Measurements from ENCODE around the gene EVC2. TPM values are rescaled to one million over a fixed set of nuclear protein-coding genes. Genes with fewer than 3 reads are reported as not detected.

The EVC2 gene
- total and polyA plus RNA-seq, 8 donors = 4.1 to 11.0 (median 9.4) TPM

GRCh38 chr4:5713861-5714260, 5.5 kb upstream of the EVC2 start:
- no peak for ATAC-seq
- H3K4me1 ChIP-seq = peaks cover 0 to 10% of the 10 kb centered on the region in 2 donors
- H3K4me3 ChIP-seq = no peak overlapping the region
- H3K27me3 ChIP-seq = peaks cover 0 to 48% of the 10 kb centered on the region in 2 donors
- peak in 1 of 4 donors; percentile 27 for DNase-seq
- peaks cover 0 to 11% of the 10 kb centered on the region in 2 donors for H3K9me3 ChIP-seq
- TF ChIP-seq, protein P1, sequence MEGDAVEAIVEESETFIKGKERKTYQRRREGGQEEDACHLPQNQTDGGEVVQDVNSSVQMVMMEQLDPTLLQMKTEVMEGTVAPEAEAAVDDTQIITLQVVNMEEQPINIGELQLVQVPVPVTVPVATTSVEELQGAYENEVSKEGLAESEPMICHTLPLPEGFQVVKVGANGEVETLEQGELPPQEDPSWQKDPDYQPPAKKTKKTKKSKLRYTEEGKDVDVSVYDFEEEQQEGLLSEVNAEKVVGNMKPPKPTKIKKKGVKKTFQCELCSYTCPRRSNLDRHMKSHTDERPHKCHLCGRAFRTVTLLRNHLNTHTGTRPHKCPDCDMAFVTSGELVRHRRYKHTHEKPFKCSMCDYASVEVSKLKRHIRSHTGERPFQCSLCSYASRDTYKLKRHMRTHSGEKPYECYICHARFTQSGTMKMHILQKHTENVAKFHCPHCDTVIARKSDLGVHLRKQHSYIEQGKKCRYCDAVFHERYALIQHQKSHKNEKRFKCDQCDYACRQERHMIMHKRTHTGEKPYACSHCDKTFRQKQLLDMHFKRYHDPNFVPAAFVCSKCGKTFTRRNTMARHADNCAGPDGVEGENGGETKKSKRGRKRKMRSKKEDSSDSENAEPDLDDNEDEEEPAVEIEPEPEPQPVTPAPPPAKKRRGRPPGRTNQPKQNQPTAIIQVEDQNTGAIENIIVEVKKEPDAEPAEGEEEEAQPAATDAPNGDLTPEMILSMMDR (IDR thresholded peaks at IDR 0.05) = no peak
- no peak overlapping the region for H3K27ac ChIP-seq
- intact Hi-C loops (cut with DNase I) = no loop called here
- H3K36me3 ChIP-seq = no peaks in the 10 kb centered on the region

DNA sequence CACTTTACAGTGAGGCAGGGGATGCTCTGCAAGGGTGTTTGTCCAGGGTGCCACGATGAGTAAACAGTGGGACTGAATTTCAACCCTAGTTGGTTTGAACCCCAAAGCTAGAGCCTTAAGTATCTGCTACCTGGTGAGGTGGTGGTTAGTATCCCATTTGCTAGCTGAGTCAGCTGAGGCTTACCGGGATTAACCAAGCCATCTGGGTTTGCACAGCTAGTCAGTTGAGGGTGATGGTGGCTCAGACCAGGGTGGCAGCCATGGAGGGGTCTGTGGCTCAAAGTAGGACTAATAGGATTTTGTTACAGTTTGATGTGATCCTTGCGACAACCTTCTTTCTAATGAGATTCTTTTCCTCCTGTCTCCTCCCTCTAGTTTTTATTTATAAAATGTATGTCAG, 4.6 kb upstream of the EVC2 start:
- Histone ChIP-seq H3K4me3 (no peak overlapping the region), H3K36me3 (no peaks in the 10 kb centered on the region), H3K4me1 (peaks cover under 1 to 17% of the 10 kb centered on the region in 2 donors), H3K9me3 (peaks cover 0 to 11% of the 10 kb centered on the region in 2 donors), H3K27me3 (peaks cover 0 to 57% of the 10 kb centered on the region in 2 donors), H3K27ac (no peak overlapping the region)
- intact Hi-C loops (cut with DNase I) = no loop called here
- TF ChIP-seq, protein P1 (IDR thresholded peaks at IDR 0.05) = no peak
- ATAC-seq (no peak), DNase-seq (no peak)

DNA sequence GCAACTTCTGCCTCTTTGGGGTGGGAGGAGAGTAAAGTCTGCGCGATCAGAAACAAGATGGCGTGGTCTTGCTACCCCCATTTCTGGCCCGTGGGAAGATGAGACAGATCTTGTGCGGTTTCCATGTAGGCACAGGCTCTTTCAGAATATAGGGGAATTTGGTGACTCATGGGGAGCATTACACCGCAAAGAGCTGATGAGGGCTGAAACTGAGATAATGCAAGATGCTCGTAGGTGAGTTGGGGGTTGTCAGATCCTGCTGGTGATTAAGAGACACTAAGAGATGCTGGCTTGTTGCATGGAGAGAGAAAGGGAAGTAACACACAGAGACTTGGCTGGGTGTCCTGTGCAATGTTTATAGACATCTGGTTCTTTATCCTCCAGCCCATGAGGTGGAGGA, 4.2 kb upstream of the EVC2 start:
- H3K4me3 ChIP-seq = peak overlapping the region in 1 of 2 donors; percentile 45

DNA sequence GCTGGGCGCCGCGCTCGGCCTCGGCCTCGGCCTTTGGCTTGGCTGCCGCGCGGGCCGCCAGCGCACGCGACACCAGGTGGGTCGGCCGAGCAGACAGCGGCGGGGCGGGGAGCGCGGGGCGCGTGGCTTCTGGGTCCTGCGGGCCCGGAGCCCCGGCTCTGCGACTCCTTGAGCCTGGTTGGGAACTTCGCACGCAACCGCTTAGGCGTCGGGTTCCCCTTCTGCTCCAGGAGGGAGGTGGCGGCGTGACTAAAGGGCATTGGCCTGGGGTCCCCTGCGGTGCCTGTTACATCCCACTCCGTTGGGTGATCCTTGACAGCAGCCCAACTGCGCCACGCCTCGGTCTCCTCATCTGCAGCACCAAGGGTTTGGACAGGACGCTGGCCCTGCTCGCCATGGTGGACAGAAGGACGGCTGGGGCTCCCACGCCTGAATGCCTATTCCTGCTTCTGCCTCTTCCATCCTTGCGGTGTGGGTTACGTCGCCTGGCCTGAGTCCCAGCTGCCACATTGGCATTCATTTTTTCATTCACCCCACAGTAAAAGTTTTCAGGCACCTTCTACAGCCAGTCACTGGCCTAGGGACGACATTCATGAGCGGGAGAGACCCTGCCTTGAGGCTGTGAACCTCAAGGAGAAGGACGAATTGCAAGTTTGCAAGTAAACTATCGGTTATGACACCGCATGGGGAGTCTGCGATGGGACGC, 3.3 kb upstream of the EVC2 start:
- TF ChIP-seq, protein P1 (IDR thresholded peaks at IDR 0.05) = no peak
- no peaks in the 10 kb centered on the region for H3K36me3 ChIP-seq
- intact Hi-C loops (cut with DNase I) = no loop called here
- H3K9me3 ChIP-seq = peaks cover 0 to 11% of the 10 kb centered on the region in 2 donors
- H3K4me3 ChIP-seq = peak overlapping the region; percentile 44 to 45
- DNase-seq (peak in 2 of 4 donors; percentile 23 to 30), ATAC-seq (peak; percentile 4)
- H3K27me3 ChIP-seq = peaks cover 0 to 70% of the 10 kb centered on the region in 2 donors
- peak overlapping the region in 1 of 2 donors; percentile 33 for H3K27ac ChIP-seq
- H3K4me1 ChIP-seq = peaks cover 9 to 27% of the 10 kb centered on the region in 2 donors

More for the DNA sequence above, 4.2 kb upstream of the EVC2 start:
- TF ChIP-seq, protein P1 (IDR thresholded peaks at IDR 0.05) = no peak
- DNase-seq = no peak
- H3K27me3 ChIP-seq = peaks cover 0 to 62% of the 10 kb centered on the region in 2 donors
- intact Hi-C loops (cut with DNase I) = no loop called here
- H3K4me1 ChIP-seq = peaks cover 5 to 21% of the 10 kb centered on the region in 2 donors
- H3K9me3 ChIP-seq = peaks cover 0 to 11% of the 10 kb centered on the region in 2 donors
- no peak for ATAC-seq
- H3K27ac ChIP-seq = no peak overlapping the region
- H3K36me3 ChIP-seq = no peaks in the 10 kb centered on the region

GRCh38 chr4:5710961-5711478, 2.7 kb upstream of the EVC2 start, which contains the start of gene EVC:
Gene EVC, plus strand, starts transcription at chr4:5711201. Its CDS starts 180 bp downstream, at chr4:5711381.
- peaks cover 0 to 72% of the 10 kb centered on the region in 2 donors for H3K27me3 ChIP-seq
- H3K27ac ChIP-seq = peak within 1 kb of the TSS; percentile 57 to 75
- ATAC-seq (peak; percentile 90), DNase-seq (peak; percentile 74 to 91 (median 86))
- peak within 1 kb of the TSS; percentile 44 to 45 for H3K4me3 ChIP-seq
- TF ChIP-seq, protein P1 (IDR thresholded peaks at IDR 0.05) = no peak
- peaks cover 9 to 27% of the 10 kb centered on the region in 2 donors for H3K4me1 ChIP-seq
- H3K36me3 ChIP-seq = no peaks in the 10 kb centered on the region
- H3K9me3 ChIP-seq = peaks cover 0 to 11% of the 10 kb centered on the region in 2 donors
- intact Hi-C loops (cut with DNase I) = no loop called here
